Measurements from ENCODE around the gene TXNDC15. TPM values are rescaled to one million over a fixed set of nuclear protein-coding genes. Genes with fewer than 3 reads are reported as not detected.
A peak's percentile ranks its signal among the peaks of the same experiment; 100 is the strongest.
"Not testable (repeated sequence)": the region's sequence is repeated elsewhere in the genome, so short reads cannot be mapped to it uniquely, and the experiment has no call there.

Gene TXNDC15
- total and polyA plus RNA-seq, 5 experiments from 2014 or later = 8.7 to 37.8 (median 12.2) TPM

DNA sequence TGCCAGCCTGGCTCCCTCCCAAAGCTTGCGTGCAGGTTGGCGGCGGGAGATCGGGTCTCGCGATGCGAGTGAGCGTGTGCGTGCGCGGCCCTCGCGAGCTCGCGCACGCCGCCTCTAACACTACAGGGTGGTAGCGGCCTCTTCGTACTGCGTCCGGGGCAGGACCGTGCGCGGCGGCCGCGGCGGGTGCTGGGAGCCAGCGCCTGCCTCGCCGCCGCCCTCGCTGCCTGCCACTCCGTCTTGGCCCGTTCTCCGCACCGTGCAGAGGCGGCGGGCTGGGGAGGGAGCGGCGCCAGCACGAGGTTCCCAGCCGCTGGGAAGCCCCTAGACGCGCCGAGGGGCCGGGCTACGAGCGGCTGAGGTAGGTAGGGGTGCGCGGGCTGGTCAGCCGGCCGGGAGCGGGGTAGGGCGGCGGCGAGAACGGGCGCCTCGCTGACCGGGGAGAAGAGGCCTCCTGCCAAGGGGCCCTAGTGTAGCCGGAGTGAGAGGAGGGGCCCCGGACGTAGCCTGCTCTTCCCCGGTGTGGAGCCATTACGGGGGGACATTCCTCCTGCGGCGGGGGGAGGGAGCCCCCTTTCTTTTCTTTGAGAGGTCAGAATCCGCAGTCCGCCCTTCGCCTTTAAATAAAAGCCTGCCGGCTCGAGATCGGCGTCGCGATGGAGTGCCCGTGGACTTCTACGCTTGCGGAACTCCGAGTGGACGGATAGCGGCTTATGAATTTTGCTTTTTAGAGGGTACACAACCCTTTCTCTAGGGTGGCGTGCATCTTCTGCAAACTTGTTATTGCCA, 28.1 kb upstream of the TXNDC15 start, which contains the start of gene C5orf24:
C5orf24 (plus strand) TSS at position 117 of the 789 bp plus-strand sequence. CDS start 8,933 bp downstream, outside the sequence.
- peaks cover 0 to 12% (median 0%) of the 10 kb centered on the region in 3 donors for H3K36me3 Mint-ChIP-seq
- H3K4me1 Mint-ChIP-seq = peaks cover 13 to 42% (median 34%) of the 10 kb centered on the region in 4 donors
- DNase-seq (peak; percentile 82 to 95 (median 89)), ATAC-seq (peak; percentile 90)
- no peaks in the 10 kb centered on the region for H3K9me3 Mint-ChIP-seq
- H3K27ac Mint-ChIP-seq = peak within 1 kb of the TSS; percentile 90 to 97 (median 96)
- POLR2A ChIA-PET = interaction anchor here (0.5 to 1.7 kb wide), 14 partner anchors 8 to 1674 kb away, joined by 3 to 37 read pairs (median 6); partner anchors contain the start of genes CAMLG, DDX46, PCBD2 and PPP2CA
- no peaks in the 10 kb centered on the region for H3K27me3 Mint-ChIP-seq
- H3K4me3 Mint-ChIP-seq = peak within 1 kb of the TSS; percentile 86 to 95 (median 90)

DNA sequence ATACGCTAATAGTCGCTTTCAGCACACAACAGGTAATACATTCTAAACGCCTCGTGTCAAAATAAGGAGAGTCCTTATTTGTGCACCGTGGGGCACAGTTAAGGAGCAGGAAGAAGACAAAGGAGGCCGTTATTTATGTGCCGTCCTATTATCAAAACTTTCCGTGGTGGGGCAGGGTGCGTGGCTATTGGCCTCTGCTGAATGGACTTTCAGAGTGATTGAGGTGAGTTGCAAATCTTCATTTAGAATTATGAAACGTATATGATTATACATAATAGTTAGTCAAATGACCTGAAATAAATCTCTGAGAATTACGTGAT, 27.6 kb upstream of the TXNDC15 start:
- peaks cover 14 to 47% (median 38%) of the 10 kb centered on the region in 4 donors for H3K4me1 Mint-ChIP-seq
- peaks cover 0 to 17% (median 0%) of the 10 kb centered on the region in 3 donors for H3K36me3 Mint-ChIP-seq
- DNase-seq (no peak), ATAC-seq (no peak)
- H3K4me3 Mint-ChIP-seq = peak overlapping the region; percentile 86 to 95 (median 90)
- H3K9me3 Mint-ChIP-seq = no peaks in the 10 kb centered on the region
- H3K27ac Mint-ChIP-seq = peak overlapping the region; percentile 85 to 97 (median 96)
- POLR2A ChIA-PET = interaction anchor here (0.8 to 1.7 kb wide), 4 partner anchors 27 to 105 kb away, joined by 4 to 37 read pairs (median 19); partner anchors contain the start of genes PCBD2 and TXNDC15
- no peaks in the 10 kb centered on the region for H3K27me3 Mint-ChIP-seq

DNA sequence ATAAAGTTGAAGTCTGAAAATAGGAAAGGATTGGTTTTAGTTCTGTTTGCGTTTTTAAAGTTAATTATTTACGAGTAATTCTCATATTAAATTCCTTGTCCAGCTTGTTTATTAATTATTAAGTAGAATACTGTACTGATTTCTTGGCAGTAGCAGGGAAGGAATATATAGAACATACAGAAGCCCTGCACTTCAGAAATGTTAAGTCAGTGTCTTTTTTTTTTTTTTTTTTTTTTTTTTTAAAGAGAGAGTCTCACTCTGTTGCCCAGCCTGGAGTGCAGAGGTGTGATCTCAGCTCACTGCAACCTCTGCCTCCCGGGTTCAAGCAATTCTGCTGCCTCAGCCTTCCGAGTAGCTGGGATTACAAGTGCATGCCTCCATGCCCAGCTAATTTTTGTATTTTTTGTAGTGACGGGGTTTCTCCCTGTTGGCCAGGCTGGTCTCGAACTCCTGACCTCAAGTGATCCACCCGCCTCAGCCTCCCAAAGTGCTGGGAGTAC, 24.7 kb upstream of the TXNDC15 start:
- not testable (repeated sequence) for H3K27me3 Mint-ChIP-seq, DNase-seq, ATAC-seq, H3K9me3 Mint-ChIP-seq
- Mint-ChIP-seq H3K4me1 (peaks cover 15 to 63% (median 52%) of the 10 kb centered on the region in 4 donors), H3K36me3 (peaks cover 0 to 39% (median 0%) of the 10 kb centered on the region in 3 donors), H3K4me3 (peak overlapping the region in 3 of 10 donors; percentile 9 to 45 (median 36)), H3K27ac (peak overlapping the region in 2 of 10 donors; percentile 26 to 35)
- POLR2A ChIA-PET = interaction anchor here (0.7 to 1.2 kb wide), 5 partner anchors 12 to 325 kb away, joined by 3 to 7 read pairs (median 3); partner anchors contain the start of gene PCBD2

DNA sequence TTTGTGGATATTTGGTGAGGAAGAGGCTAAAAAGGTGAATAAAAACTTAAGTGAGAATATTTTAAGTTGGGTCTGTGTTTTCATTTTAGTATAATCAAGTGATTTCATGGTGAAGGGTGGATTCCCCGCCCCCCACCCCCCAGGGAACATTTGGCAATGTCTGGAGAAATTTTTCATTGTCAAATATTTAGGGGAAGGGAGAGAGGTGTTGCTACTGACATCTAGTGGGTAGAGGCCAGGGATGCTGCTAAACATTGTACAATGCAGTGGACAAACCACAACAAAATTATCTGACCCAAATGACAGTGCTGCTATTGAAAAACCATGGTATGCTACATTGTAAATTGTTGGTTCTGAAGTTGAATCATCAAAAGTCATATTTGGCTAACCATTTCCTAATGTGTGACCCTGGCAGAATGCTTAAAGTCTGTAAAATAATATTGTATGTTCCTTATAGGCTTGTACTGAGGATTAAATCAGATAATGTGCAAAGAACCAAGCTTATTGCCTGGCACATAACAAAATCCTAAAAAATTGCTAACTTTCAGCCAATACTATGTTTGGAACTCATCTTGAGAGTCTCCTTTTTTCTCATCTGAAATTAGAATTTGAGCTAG, 22.8 kb upstream of the TXNDC15 start:
- no peak for DNase-seq
- Mint-ChIP-seq H3K9me3 (no peaks in the 10 kb centered on the region), H3K27me3 (no peaks in the 10 kb centered on the region), H3K4me3 (no peak overlapping the region), H3K27ac (peak overlapping the region in 3 of 10 donors; percentile 29 to 73 (median 31)), H3K36me3 (peaks cover 0 to 51% (median 4%) of the 10 kb centered on the region in 3 donors), H3K4me1 (peaks cover 13 to 58% (median 50%) of the 10 kb centered on the region in 4 donors)
- no peak for ATAC-seq
- POLR2A ChIA-PET = interaction anchor here (0.6 kb wide), 2 partner anchors 34 to 543 kb away, joined by 3 read pairs; no protein-coding TSS in a partner anchor

DNA sequence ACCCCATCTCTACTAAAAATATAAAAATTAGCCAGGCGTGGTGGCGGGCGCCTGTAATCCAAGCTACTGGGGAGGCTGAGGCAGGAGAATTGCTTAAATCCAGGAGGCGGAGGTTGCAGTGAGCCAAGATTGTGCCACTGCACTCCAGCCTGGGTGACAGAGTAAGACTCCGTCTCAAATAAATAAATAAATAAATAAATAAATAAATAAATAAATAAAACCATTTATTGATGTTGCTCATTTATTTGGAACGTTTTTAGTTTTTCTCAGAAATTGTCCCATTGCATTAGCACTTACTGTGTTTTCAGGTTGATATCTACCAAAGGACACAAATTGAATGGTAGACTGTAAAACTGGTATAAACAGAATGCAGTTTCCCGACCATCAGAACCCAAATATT, 17.7 kb upstream of the TXNDC15 start:
- H3K27me3 Mint-ChIP-seq, ATAC-seq, H3K4me3 Mint-ChIP-seq, H3K9me3 Mint-ChIP-seq, DNase-seq, H3K27ac Mint-ChIP-seq: not testable (repeated sequence)
- Mint-ChIP-seq H3K4me1 (peaks cover 8 to 33% (median 28%) of the 10 kb centered on the region in 4 donors), H3K36me3 (peaks cover 0 to 65% (median 11%) of the 10 kb centered on the region in 3 donors)
- POLR2A ChIA-PET = interaction anchor here (1.9 kb wide), 1 partner anchor 11 kb away, joined by 6 read pairs; the partner anchor contains the start of gene C5orf24

DNA sequence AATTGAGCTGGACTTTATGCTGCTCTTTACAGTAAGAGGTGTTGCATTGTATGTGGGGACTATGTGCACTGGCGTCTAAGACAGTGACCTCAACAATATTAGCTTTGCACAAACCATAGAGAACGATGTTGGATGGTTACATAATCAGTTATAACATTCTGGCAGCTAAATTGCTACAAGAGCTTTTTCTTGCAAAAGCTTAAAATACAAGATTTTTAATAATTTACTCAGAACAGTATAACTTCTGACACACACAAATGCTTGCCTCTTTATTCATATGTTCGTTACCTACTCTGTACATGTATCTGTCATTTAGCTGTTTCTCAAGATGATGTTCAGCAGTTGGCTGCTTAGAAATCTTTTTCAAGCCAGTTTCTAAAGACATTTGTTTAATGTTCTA, 16.8 kb upstream of the TXNDC15 start:
- H3K4me1 Mint-ChIP-seq = peaks cover 8 to 29% (median 24%) of the 10 kb centered on the region in 4 donors
- H3K27ac Mint-ChIP-seq = peak overlapping the region in 5 of 10 donors; percentile 11 to 49 (median 22)
- H3K36me3 Mint-ChIP-seq = peaks cover 0 to 60% (median 11%) of the 10 kb centered on the region in 3 donors
- POLR2A ChIA-PET = interaction anchor here (0.5 to 1.6 kb wide), 5 partner anchors 12 to 490 kb away, joined by 3 to 4 read pairs (median 3); partner anchors contain the start of genes C5orf24 and TXNDC15
- no peak overlapping the region for H3K4me3 Mint-ChIP-seq
- H3K9me3 Mint-ChIP-seq = no peaks in the 10 kb centered on the region
- ATAC-seq (no peak), DNase-seq (no peak)
- H3K27me3 Mint-ChIP-seq = no peaks in the 10 kb centered on the region

DNA sequence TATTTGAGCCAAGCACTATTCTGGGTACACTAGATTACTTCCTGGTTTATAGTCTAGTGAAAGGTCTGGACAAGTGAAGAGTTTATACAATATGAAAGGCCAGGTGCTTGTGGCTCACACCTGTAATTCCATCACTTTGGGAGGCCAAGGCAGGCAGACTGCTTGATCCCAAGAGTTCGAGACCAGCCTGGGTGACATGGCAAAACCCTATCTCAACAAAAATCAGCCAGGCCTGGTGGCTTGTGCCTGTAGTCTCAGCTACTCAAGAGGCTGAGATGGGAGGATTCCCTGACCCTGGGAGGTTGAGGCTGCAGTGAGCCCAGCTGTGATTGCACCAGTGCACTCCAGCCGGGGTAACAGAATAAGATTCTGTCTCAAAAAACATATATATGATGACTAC, 9.5 kb upstream of the TXNDC15 start:
- Mint-ChIP-seq H3K9me3 (no peaks in the 10 kb centered on the region), H3K4me3 (no peak overlapping the region), H3K4me1 (no peaks in the 10 kb centered on the region), H3K27me3 (no peaks in the 10 kb centered on the region), H3K27ac (no peak overlapping the region), H3K36me3 (peaks cover 0 to 11% (median 0%) of the 10 kb centered on the region in 3 donors)
- no peak for DNase-seq
- no peak for ATAC-seq
- POLR2A ChIA-PET = no interaction called here

DNA sequence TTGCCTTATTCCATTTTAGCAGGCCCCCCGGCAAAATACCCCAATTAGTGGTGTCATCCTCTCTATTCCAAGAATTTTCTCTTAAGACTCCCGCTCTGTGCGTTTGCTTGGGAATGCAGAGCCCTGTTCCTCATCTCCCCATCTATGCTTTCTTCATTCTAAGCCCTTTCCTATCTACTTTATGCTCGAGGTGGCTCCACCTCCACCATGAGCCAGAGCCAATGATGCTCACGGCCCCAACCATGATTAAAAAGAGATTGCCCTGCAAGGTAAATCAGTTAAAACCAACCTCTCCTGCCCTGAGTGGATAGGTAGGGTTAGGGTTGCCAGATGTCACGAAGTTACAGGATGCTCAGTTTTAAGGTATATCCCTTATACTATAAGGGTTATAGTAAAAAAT, 677 bp upstream of the TXNDC15 start:
- peak overlapping the region; percentile 92 to 97 (median 96) for H3K27ac Mint-ChIP-seq
- peaks cover 0 to 9% (median 0%) of the 10 kb centered on the region in 3 donors for H3K36me3 Mint-ChIP-seq
- H3K4me3 Mint-ChIP-seq = peak overlapping the region; percentile 89 to 97 (median 94)
- peaks cover 24 to 41% (median 34%) of the 10 kb centered on the region in 4 donors for H3K4me1 Mint-ChIP-seq
- no peaks in the 10 kb centered on the region for H3K9me3 Mint-ChIP-seq
- POLR2A ChIA-PET = interaction anchor here (0.6 to 3.5 kb wide), 8 partner anchors 10 to 502 kb away, joined by 3 to 48 read pairs (median 10); partner anchors contain the start of genes C5orf24, CAMLG, DDX46 and PCBD2
- H3K27me3 Mint-ChIP-seq = no peaks in the 10 kb centered on the region
- ATAC-seq (peak; percentile 10 to 18), DNase-seq (peak in 2 of 10 donors; percentile 10 to 20)

DNA sequence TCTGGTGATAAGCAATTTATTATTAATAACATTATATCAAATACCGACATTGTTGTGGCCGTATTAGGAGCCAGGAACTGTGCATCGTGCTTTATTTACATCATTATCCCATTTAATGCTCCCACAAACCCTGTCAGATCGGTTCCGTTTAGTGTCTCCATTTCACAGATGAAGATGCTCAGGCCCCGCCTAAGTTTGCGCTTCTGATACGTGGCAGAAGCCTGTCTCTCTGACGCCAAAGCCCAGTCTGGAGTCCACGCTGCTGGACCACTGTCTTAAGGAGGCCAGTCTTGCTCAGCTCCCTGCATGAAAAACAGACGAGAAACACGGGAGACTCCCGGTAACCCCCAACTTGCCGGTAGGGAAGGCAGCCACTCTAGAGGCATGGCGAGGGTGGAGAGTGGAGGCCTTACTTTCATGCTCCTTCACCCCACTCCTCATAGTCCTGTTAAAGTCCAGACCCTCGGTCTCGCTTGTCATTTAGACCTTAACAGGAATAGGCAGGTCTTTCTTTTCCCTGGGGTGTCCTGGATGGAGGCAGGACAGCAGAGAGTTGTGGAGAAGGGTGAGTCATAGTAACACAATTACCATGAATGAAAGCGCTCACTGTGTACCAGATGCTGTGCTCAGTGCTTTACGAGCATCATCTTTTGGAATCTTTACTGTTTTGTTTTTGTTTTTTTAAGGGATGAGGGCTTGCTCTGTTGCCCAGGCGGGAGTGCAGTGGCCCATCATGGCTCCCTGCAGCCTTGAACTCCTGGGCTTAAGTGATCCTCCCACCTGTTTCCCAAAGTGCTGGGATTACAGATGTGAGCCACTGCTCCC, 872 bp downstream of the TXNDC15 start:
- Mint-ChIP-seq H3K27me3 (no peaks in the 10 kb centered on the region), H3K4me1 (peaks cover 26 to 55% (median 48%) of the 10 kb centered on the region in 4 donors), H3K36me3 (peaks cover 0 to 15% (median 2%) of the 10 kb centered on the region in 3 donors), H3K9me3 (no peaks in the 10 kb centered on the region), H3K4me3 (peak overlapping the region; percentile 89 to 97 (median 94)), H3K27ac (peak overlapping the region; percentile 92 to 97 (median 95))
- peak in 5 of 10 donors; percentile 8 to 64 (median 16) for DNase-seq
- POLR2A ChIA-PET = interaction anchor here (0.9 to 3.5 kb wide), 5 partner anchors 28 to 649 kb away, joined by 3 to 48 read pairs (median 12); partner anchors contain the start of genes C5orf24, CAMLG, PCBD2 and PPP2CA
- ATAC-seq = peak; percentile 12 to 16

DNA sequence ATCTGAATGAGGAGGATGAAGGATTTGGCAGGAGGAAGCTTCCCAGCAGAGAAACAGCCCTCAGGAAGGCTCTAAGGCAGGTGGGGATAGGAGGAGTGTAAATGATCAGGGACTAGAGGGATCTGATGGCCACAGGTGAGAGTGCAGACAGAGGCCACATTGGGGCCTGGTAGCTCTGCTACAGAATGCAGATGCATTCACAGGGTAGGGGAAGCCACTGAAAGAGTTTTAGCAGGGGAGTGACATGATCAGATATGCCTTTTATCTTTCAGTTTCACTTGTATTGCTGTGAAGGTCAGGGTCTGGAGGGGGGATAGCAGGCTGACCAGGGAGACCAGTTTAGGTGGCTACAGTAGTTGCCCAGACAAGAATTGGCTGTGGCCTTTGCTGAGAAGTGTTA, 3.0 kb downstream of the TXNDC15 start:
- H3K4me3 Mint-ChIP-seq = peak overlapping the region in 9 of 10 donors; percentile 4 to 67 (median 25)
- DNase-seq (no peak), ATAC-seq (no peak)
- H3K9me3 Mint-ChIP-seq = no peaks in the 10 kb centered on the region
- no peaks in the 10 kb centered on the region for H3K27me3 Mint-ChIP-seq
- peak overlapping the region in 9 of 10 donors; percentile 13 to 82 (median 50) for H3K27ac Mint-ChIP-seq
- H3K36me3 Mint-ChIP-seq = peaks cover 0 to 18% (median 2%) of the 10 kb centered on the region in 3 donors
- POLR2A ChIA-PET = interaction anchor here (0.7 to 1.4 kb wide), 3 partner anchors 11 to 27 kb away, joined by 3 to 4 read pairs (median 3); no protein-coding TSS in a partner anchor
- peaks cover 31 to 60% (median 55%) of the 10 kb centered on the region in 4 donors for H3K4me1 Mint-ChIP-seq

DNA sequence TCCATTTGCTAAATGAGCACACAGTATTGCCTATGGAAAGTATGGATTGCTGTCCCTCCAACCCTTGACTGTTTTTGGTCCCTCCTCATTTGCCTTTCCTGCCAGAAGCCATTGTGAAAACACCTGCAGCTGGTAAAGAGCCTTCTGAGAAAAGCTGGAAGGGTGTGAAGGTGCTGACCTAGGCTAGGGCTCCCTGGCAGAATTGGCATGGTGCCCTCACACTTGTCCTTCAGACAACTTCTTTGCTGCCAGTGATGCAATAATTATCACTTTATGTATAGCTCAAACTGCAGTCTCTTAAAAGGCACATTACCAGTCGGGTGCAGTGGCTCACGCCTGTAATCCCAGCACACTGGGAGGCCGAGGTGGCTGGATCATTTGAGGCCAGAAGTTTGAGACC, 4.2 kb downstream of the TXNDC15 start:
- H3K4me3 Mint-ChIP-seq = peak overlapping the region in 1 of 10 donors; percentile 60
- POLR2A ChIA-PET = no interaction called here
- DNase-seq (no peak), ATAC-seq (no peak)
- H3K4me1 Mint-ChIP-seq = peaks cover 30 to 60% (median 53%) of the 10 kb centered on the region in 4 donors
- H3K9me3 Mint-ChIP-seq = no peaks in the 10 kb centered on the region
- H3K27ac Mint-ChIP-seq = peak overlapping the region in 2 of 10 donors; percentile 48 to 65
- H3K36me3 Mint-ChIP-seq = peaks cover 0 to 18% (median 2%) of the 10 kb centered on the region in 3 donors
- no peaks in the 10 kb centered on the region for H3K27me3 Mint-ChIP-seq
